H9 (cell line): ENCODE results near the gene USP17L29. TPM values are rescaled to one million over a fixed set of nuclear protein-coding genes. Genes with fewer than 3 reads are reported as not detected.
"Not testable (repeated sequence)": the region's sequence is repeated elsewhere in the genome, so short reads cannot be mapped to it uniquely, and the experiment has no call there.

Experiments used
- DNase-seq: peaks from one replicate; pipeline ENCODE4 v3.0.0-alpha.2; 2017
- H2AFZ ChIP-seq: one replicate; pipeline ENCODE4 v1.6.1; 2013; ENCODE audit warnings: mild to moderate bottlenecking, low read length, control low read depth, moderate library complexity
- H2AK5ac ChIP-seq: 2 replicates; pipeline ENCODE4 v1.6.1; 2013; ENCODE audit warnings: low read length, control low read depth, mixed read lengths; ENCODE audit not compliant: insufficient read length
- H2BK120ac ChIP-seq: one replicate; pipeline ENCODE4 v1.6.1; 2013; ENCODE audit warnings: low read depth, mild to moderate bottlenecking, low read length, control low read depth, inconsistent platforms; ENCODE audit not compliant: poor library complexity, severe bottlenecking
- H2BK12ac ChIP-seq: 2 replicates; pipeline ENCODE4 v1.6.1; 2013; ENCODE audit warnings: low read length, control low read depth, mixed read lengths, low read depth; ENCODE audit not compliant: insufficient read length
- H2BK15ac ChIP-seq: 2 replicates; pipeline ENCODE4 v1.6.1; 2013; ENCODE audit warnings: low read depth, low read length, control low read depth
- H2BK20ac ChIP-seq: one replicate; pipeline ENCODE4 v1.6.1; 2013; ENCODE audit warnings: low read depth, mild to moderate bottlenecking, low read length, control low read depth, inconsistent platforms; ENCODE audit not compliant: poor library complexity, severe bottlenecking
- H2BK5ac ChIP-seq: 2 replicates; pipeline ENCODE4 v1.6.1; 2013; ENCODE audit warnings: low read length, control low read depth, mixed read lengths; ENCODE audit not compliant: insufficient read length
- H3K14ac ChIP-seq: 2 replicates; pipeline ENCODE4 v1.6.1; 2013; ENCODE audit warnings: low read length, control low read depth; ENCODE audit not compliant: insufficient read depth
- H3K18ac ChIP-seq: 2 replicates; pipeline ENCODE4 v1.6.1; 2013; ENCODE audit warnings: low read depth, mild to moderate bottlenecking, mixed read lengths, low read length, control low read depth; ENCODE audit not compliant: insufficient read length
- H3K23ac ChIP-seq: 2 replicates; pipeline ENCODE4 v1.6.1; 2013; ENCODE audit warnings: low read length, control low read depth, mixed read lengths, low read depth; ENCODE audit not compliant: insufficient read length
- H3K23me2 ChIP-seq: 2 replicates; pipeline ENCODE4 v1.6.1; 2013; ENCODE audit warnings: low read depth, mild to moderate bottlenecking, mixed read lengths, low read length, control low read depth; ENCODE audit not compliant: insufficient read length, poor library complexity, severe bottlenecking
- H3K27ac ChIP-seq: 2 replicates; pipeline ENCODE4 v1.5.1; 2013; ENCODE audit warnings: low read length, control low read depth, mixed read lengths, low read depth; ENCODE audit not compliant: insufficient read length
- H3K27me3 ChIP-seq: 2 replicates; pipeline ENCODE4 v1.6.1; 2013; ENCODE audit warnings: low read length, control low read depth, inconsistent platforms; ENCODE audit not compliant: insufficient read depth
- H3K4ac ChIP-seq: 2 replicates; pipeline ENCODE4 v1.6.1; 2013; ENCODE audit warnings: low read depth, mild to moderate bottlenecking, control low read depth, inconsistent platforms, low read length, moderate library complexity
- H3K4me1 ChIP-seq: 2 replicates; pipeline ENCODE4 v1.6.1; 2013; ENCODE audit warnings: low read length, control low read depth, inconsistent platforms; ENCODE audit not compliant: insufficient read depth
- H3K4me2 ChIP-seq: 2 replicates; pipeline ENCODE4 v1.6.1; 2013; ENCODE audit warnings: low read length, control low read depth, mixed read lengths; ENCODE audit not compliant: insufficient read length, insufficient read depth
- H3K56ac ChIP-seq: 2 replicates; pipeline ENCODE4 v1.6.1; 2013; ENCODE audit warnings: low read depth, mild to moderate bottlenecking, mixed read lengths, low read length, control low read depth; ENCODE audit not compliant: insufficient read length
- H3K79me1 ChIP-seq: 2 replicates; pipeline ENCODE4 v1.6.1; 2013; ENCODE audit warnings: low read depth, mild to moderate bottlenecking, moderate library complexity, low read length, control low read depth, inconsistent platforms; ENCODE audit not compliant: insufficient read depth, poor library complexity, severe bottlenecking
- H3K79me2 ChIP-seq: 2 replicates; pipeline ENCODE4 v1.6.1; 2013; ENCODE audit warnings: low read length, control low read depth, inconsistent platforms; ENCODE audit not compliant: insufficient read depth
- H3K9ac ChIP-seq: 2 replicates; pipeline ENCODE4 v1.6.1; 2013; ENCODE audit warnings: low read length, control low read depth, mixed read lengths; ENCODE audit not compliant: insufficient read length; ENCODE audit errors: extremely low read depth
- H3K9me3 ChIP-seq: one replicate; pipeline ENCODE4 v1.6.1; 2013; ENCODE audit warnings: low read depth, low read length, inconsistent platforms; ENCODE audit not compliant: control insufficient read depth
- H3T11ph ChIP-seq: one replicate; pipeline ENCODE4 v1.6.1; 2013; ENCODE audit warnings: mild to moderate bottlenecking, low read length, control low read depth, inconsistent platforms
- H4K20me1 ChIP-seq: one replicate; pipeline ENCODE4 v1.6.1; 2013; ENCODE audit not compliant: control insufficient read depth, insufficient read length, insufficient read depth
- H4K5ac ChIP-seq: 2 replicates; pipeline ENCODE4 v1.6.1; 2013; ENCODE audit warnings: low read depth, mild to moderate bottlenecking, mixed read lengths, low read length, control low read depth; ENCODE audit not compliant: insufficient read length
- H4K8ac ChIP-seq: replicated peaks from 2 replicates; pipeline ENCODE4 v1.6.1; 2013; ENCODE audit warnings: low read length, control low read depth, mixed read lengths, low read depth; ENCODE audit not compliant: insufficient read length
- H4K91ac ChIP-seq: 2 replicates; pipeline ENCODE4 v1.6.1; 2013; ENCODE audit warnings: low read depth, mild to moderate bottlenecking, moderate library complexity, mixed read lengths, low read length, control low read depth; ENCODE audit not compliant: insufficient read length
- H3K27ac Mint-ChIP-seq, 3 experiments: 2 replicates in 2 of 3; 3 replicates in 1 of 3; pipeline ENCODE4 v1.8.0; 2020 to 2021; ENCODE audit warnings: mixed read lengths in 3 of 3, mild to moderate bottlenecking in 1 of 3, moderate library complexity in 1 of 3
- H3K27me3 Mint-ChIP-seq: 2 replicates; pipeline ENCODE4 v1.8.0; 2021; ENCODE audit warnings: low read depth, mild to moderate bottlenecking, moderate library complexity, mixed read lengths
- H3K36me3 Mint-ChIP-seq, 3 experiments: 2 replicates in 2 of 3; 3 replicates in 1 of 3; pipeline ENCODE4 v1.8.0; 2020 to 2021; ENCODE audit warnings: low read depth in 3 of 3, mixed read lengths in 3 of 3; ENCODE audit not compliant: insufficient read depth in 1 of 3
- H3K4me1 Mint-ChIP-seq, 2 experiments: 2 replicates each; pipeline ENCODE4 v1.8.0; 2020; ENCODE audit warnings: mixed read lengths in 2 of 2
- H3K4me3 Mint-ChIP-seq, 2 experiments: 2 replicates in 1 of 2; 3 replicates in 1 of 2; pipeline ENCODE4 v1.8.0; 2020 to 2021; ENCODE audit warnings: mild to moderate bottlenecking in 2 of 2, mixed read lengths in 2 of 2, moderate library complexity in 1 of 2
- H3K9me3 Mint-ChIP-seq, 2 experiments: 2 replicates in 1 of 2; 3 replicates in 1 of 2; pipeline ENCODE4 v1.8.0; 2020; ENCODE audit warnings: mild to moderate bottlenecking in 2 of 2, mixed read lengths in 2 of 2, moderate library complexity in 1 of 2
- WGBS: extraction: QIAGEN DNeasy Blood & Tissue Kit; methylation state at CpG from one replicate; pipeline ENCODE4 v1.1.7; 2013; ENCODE audit warnings: missing lambda C conversion rate, low lambda C conversion rate, mixed read lengths; ENCODE audit not compliant: insufficient read length; ENCODE audit errors: extremely low coverage; 5-methylcytosine and 5-hydroxymethylcytosine counted together
- total RNA-seq: library from RNA; stranded (reverse); gene quantifications from 2 replicates; pipeline ENCODE4 v1.2.1, GENCODE V29; 2021

USP17L29 gene
- total RNA-seq, 1 experiment from 2014 or later: not detected

GRCh38 chr4:9334358-9334757 lies 19.1 kb upstream of the USP17L29 start, which contains the start of gene USP17L26:
Gene USP17L26 (plus strand): TSS chr4:9334658. CDS start chr4:9334658, 0 bp downstream.
- H4K5ac ChIP-seq, H3K4me1 ChIP-seq, H3T11ph ChIP-seq, H4K8ac ChIP-seq, H2BK120ac ChIP-seq, H2AFZ ChIP-seq, H3K27ac Mint-ChIP-seq, H3K4me2 ChIP-seq, DNase-seq, H3K23me2 ChIP-seq, H3K4me3 Mint-ChIP-seq, H3K27ac ChIP-seq, H4K20me1 ChIP-seq, H3K9me3 ChIP-seq, H2BK20ac ChIP-seq, H3K36me3 Mint-ChIP-seq, H3K9ac ChIP-seq, H3K4me1 Mint-ChIP-seq, H2BK5ac ChIP-seq, H3K27me3 Mint-ChIP-seq, H3K9me3 Mint-ChIP-seq, H3K23ac ChIP-seq, H3K79me2 ChIP-seq, H3K14ac ChIP-seq, H2BK15ac ChIP-seq, H4K91ac ChIP-seq, H3K27me3 ChIP-seq, H2BK12ac ChIP-seq, H2AK5ac ChIP-seq, H3K4ac ChIP-seq, H3K18ac ChIP-seq, H3K79me1 ChIP-seq, H3K56ac ChIP-seq: not testable (repeated sequence)
- WGBS: no CpG with 5 or more reads among the region's 15 CpGs

DNA sequence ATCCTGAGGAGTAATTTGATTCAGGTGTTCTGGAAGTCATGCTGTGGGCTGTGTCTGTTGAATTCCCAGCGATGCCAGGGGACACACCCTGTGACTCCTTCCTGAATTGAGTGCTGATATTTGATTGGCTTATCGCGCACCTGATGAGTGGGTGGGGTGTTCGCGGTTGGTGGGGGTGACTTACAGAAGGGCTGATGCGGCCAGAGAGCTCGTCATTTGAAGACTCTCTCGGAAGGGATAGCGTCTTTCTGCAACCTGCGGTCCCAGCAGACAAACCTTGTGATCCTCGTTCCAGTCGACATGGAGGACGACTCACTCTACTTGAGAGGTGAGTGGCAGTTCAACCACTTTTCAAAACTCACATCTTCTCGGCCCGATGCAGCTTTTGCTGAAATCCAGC lies 14.3 kb upstream of the USP17L29 start, which contains the start of gene USP17L5:
Gene USP17L5, plus strand, starts transcription at position 301 of the 400 bp plus-strand sequence. Its CDS starts 0 bp downstream, at position 301.
- not testable (repeated sequence) for H3K14ac ChIP-seq, H4K20me1 ChIP-seq, H3K9me3 Mint-ChIP-seq, H3K56ac ChIP-seq, H3T11ph ChIP-seq, H3K4me1 Mint-ChIP-seq, H3K4me1 ChIP-seq, H3K23ac ChIP-seq, H3K9ac ChIP-seq, H2BK20ac ChIP-seq, DNase-seq, H3K27ac ChIP-seq, H3K79me1 ChIP-seq, H4K5ac ChIP-seq, H4K8ac ChIP-seq, H2BK5ac ChIP-seq, H2BK120ac ChIP-seq, H3K36me3 Mint-ChIP-seq, H3K79me2 ChIP-seq, H2AFZ ChIP-seq, H3K4me3 Mint-ChIP-seq, H4K91ac ChIP-seq, H2AK5ac ChIP-seq, H3K27me3 Mint-ChIP-seq, H3K18ac ChIP-seq, H3K4me2 ChIP-seq, H2BK12ac ChIP-seq, H3K4ac ChIP-seq, H2BK15ac ChIP-seq, H3K27ac Mint-ChIP-seq, H3K23me2 ChIP-seq, H3K9me3 ChIP-seq, H3K27me3 ChIP-seq
- no CpG with 5 or more reads among the region's 15 CpGs for WGBS
